IPS DF 6.9 (cell line): ENCODE results near the gene CLDND1.
"Not testable (repeated sequence)": the region's sequence is repeated elsewhere in the genome, so short reads cannot be mapped to it uniquely, and the experiment has no call there.

ENCODE experiments used
- DNase-seq: peaks from one replicate; pipeline ENCODE4 v3.0.0-alpha.2; 2013; ENCODE audit warnings: low read depth, low spot score
- H3K27ac ChIP-seq: one replicate; pipeline ENCODE4 v1.5.1; 2013; ENCODE audit warnings: low read length, control low read depth
- H3K27me3 ChIP-seq: 2 replicates; pipeline ENCODE4 v1.6.1; 2013; ENCODE audit warnings: mild to moderate bottlenecking, low read length; ENCODE audit not compliant: control insufficient read depth, insufficient read depth
- H3K36me3 ChIP-seq: 2 replicates; pipeline ENCODE4 v1.6.1; 2013; ENCODE audit warnings: low read length; ENCODE audit not compliant: control insufficient read depth, insufficient read depth
- H3K4me1 ChIP-seq: 2 replicates; pipeline ENCODE4 v1.6.1; 2013; ENCODE audit warnings: low read length; ENCODE audit not compliant: control insufficient read depth, insufficient read depth
- H3K4me3 ChIP-seq: 2 replicates; pipeline ENCODE4 v1.5.1; 2013; ENCODE audit warnings: mild to moderate bottlenecking, low read length
- H3K9me3 ChIP-seq: 2 replicates; pipeline ENCODE4 v1.6.1; 2013; ENCODE audit warnings: low read length, inconsistent platforms; ENCODE audit not compliant: control insufficient read depth, insufficient read depth
- WGBS: extraction: QIAGEN DNeasy Blood & Tissue Kit; methylation state at CpG from one replicate; pipeline ENCODE4 v1.1.7; 2013; ENCODE audit warnings: mixed read lengths, missing lambda C conversion rate; ENCODE audit not compliant: insufficient read length, insufficient coverage; 5-methylcytosine and 5-hydroxymethylcytosine counted together

Gene CLDND1

GRCh38 chr3:98559769-98560168 is 37.1 kb upstream of the CLDND1 start:
- not testable (repeated sequence) for H3K36me3 ChIP-seq, H3K4me3 ChIP-seq, H3K4me1 ChIP-seq, DNase-seq, H3K27ac ChIP-seq, H3K27me3 ChIP-seq, H3K9me3 ChIP-seq
- no CpG with 5 or more reads among the region's 2 CpGs for WGBS

GRCh38 chr3:98558100-98558827 is 35.6 kb upstream of the CLDND1 start:
- Histone ChIP-seq H3K4me3 (no peak overlapping the region), H3K27ac (no peak overlapping the region), H3K36me3 (no peaks in the 10 kb centered on the region), H3K4me1 (no peaks in the 10 kb centered on the region), H3K9me3 (no peaks in the 10 kb centered on the region), H3K27me3 (no peaks in the 10 kb centered on the region)
- DNase-seq = no peak
- no CpG with 5 or more reads among the region's 6 CpGs for WGBS

GRCh38 chr3:98557324-98558010 is 34.8 kb upstream of the CLDND1 start:
- no peaks in the 10 kb centered on the region for H3K9me3 ChIP-seq
- no peak overlapping the region for H3K4me3 ChIP-seq
- no peak for DNase-seq
- H3K27ac ChIP-seq = no peak overlapping the region
- H3K4me1 ChIP-seq = no peaks in the 10 kb centered on the region
- WGBS = 100% methylated on average over 1 of the region's 4 CpGs
- H3K36me3 ChIP-seq = no peaks in the 10 kb centered on the region
- H3K27me3 ChIP-seq = no peaks in the 10 kb centered on the region

GRCh38 chr3:98556164-98557130 is 33.7 kb upstream of the CLDND1 start:
- H3K4me1 ChIP-seq = no peaks in the 10 kb centered on the region
- DNase-seq = no peak
- H3K27me3 ChIP-seq = no peaks in the 10 kb centered on the region
- no peaks in the 10 kb centered on the region for H3K9me3 ChIP-seq
- H3K4me3 ChIP-seq = no peak overlapping the region
- no peaks in the 10 kb centered on the region for H3K36me3 ChIP-seq
- 100% methylated on average over 1 of the region's 7 CpGs for WGBS
- H3K27ac ChIP-seq = no peak overlapping the region

GRCh38 chr3:98555025-98555379 is 32.3 kb upstream of the CLDND1 start:
- H3K36me3 ChIP-seq = no peaks in the 10 kb centered on the region
- WGBS = no CpG with 5 or more reads among the region's 4 CpGs
- H3K27me3 ChIP-seq = no peaks in the 10 kb centered on the region
- no peak overlapping the region for H3K4me3 ChIP-seq
- H3K27ac ChIP-seq = no peak overlapping the region
- DNase-seq = no peak
- H3K4me1 ChIP-seq = no peaks in the 10 kb centered on the region
- no peaks in the 10 kb centered on the region for H3K9me3 ChIP-seq

GRCh38 chr3:98554580-98554979 is 31.9 kb upstream of the CLDND1 start:
- Histone ChIP-seq H3K9me3 (no peaks in the 10 kb centered on the region), H3K27me3 (no peaks in the 10 kb centered on the region), H3K36me3 (no peaks in the 10 kb centered on the region), H3K4me3 (no peak overlapping the region), H3K27ac (no peak overlapping the region), H3K4me1 (no peaks in the 10 kb centered on the region)
- no peak for DNase-seq
- WGBS = no CpG with 5 or more reads among the region's 2 CpGs

DNA sequence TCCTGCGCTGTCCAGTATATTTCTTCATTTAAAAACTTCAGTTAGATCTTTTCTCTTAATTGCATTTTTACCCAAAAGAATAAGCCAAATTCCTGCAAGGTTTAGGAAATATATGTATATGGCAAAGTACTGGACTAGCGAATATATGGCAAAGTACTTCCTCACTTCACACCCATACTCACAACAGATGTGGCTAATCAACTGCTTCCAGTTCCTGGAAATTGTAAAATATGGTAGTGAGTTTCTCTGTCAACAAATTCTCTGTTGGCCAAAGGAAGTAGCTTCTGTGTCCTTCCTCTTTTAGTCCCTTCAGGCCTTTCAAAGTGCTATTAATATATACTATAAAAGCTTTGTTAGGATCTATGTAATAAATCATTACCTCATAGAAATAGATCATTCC is 31.1 kb upstream of the CLDND1 start:
- Histone ChIP-seq H3K27ac (no peak overlapping the region), H3K4me3 (no peak overlapping the region), H3K9me3 (no peaks in the 10 kb centered on the region), H3K36me3 (no peaks in the 10 kb centered on the region), H3K27me3 (no peaks in the 10 kb centered on the region), H3K4me1 (no peaks in the 10 kb centered on the region)
- WGBS = no CpG with 5 or more reads among the region's 2 CpGs
- DNase-seq = no peak

DNA sequence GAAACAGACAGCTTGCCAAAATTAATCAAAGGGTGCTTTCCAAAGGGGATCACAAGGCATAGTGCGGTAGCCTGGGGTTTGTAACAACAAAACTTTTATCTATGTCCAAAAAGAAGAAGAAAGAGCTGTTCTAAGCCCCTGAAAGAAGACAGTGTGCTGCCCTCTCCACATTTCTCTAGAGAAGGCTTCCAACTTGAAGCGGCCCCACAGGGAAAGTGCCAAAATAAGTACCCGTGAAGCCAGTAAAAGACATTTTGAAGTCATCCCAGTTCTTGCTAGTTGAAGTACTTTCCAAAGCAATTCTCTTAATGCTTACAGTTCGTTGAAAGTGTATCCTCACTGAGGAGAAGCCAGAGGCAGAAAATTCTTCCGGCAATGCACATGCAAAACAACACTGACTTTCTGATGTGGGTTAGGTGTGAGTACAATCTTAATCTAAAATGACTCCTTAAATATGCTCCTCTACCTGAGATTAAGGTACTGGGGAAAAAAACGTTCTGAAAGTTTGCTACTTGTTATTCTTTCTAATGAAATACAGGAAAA is 30.4 kb upstream of the CLDND1 start:
- Histone ChIP-seq H3K27me3 (no peaks in the 10 kb centered on the region), H3K36me3 (no peaks in the 10 kb centered on the region), H3K9me3 (no peaks in the 10 kb centered on the region), H3K4me3 (no peak overlapping the region), H3K4me1 (no peaks in the 10 kb centered on the region), H3K27ac (no peak overlapping the region)
- no CpG with 5 or more reads among the region's 6 CpGs for WGBS
- DNase-seq = no peak

- no CpG with 5 or more reads among the region's 4 CpGs for WGBS
- no peaks in the 10 kb centered on the region for H3K27me3 ChIP-seq
- no peak for DNase-seq
- H3K9me3 ChIP-seq = no peaks in the 10 kb centered on the region
- no peaks in the 10 kb centered on the region for H3K4me1 ChIP-seq
- no peak overlapping the region for H3K4me3 ChIP-seq
- H3K27ac ChIP-seq = no peak overlapping the region
- H3K36me3 ChIP-seq = no peaks in the 10 kb centered on the region
Measured at GRCh38 chr3:98552232-98553020, 29.7 kb upstream of the CLDND1 start.

- no peaks in the 10 kb centered on the region for H3K27me3 ChIP-seq
- DNase-seq = no peak
- H3K27ac ChIP-seq = no peak overlapping the region
- no CpG with 5 or more reads among the region's 3 CpGs for WGBS
- H3K4me3 ChIP-seq = no peak overlapping the region
- no peaks in the 10 kb centered on the region for H3K9me3 ChIP-seq
- H3K36me3 ChIP-seq = no peaks in the 10 kb centered on the region
- no peaks in the 10 kb centered on the region for H3K4me1 ChIP-seq
Measured at GRCh38 chr3:98551754-98552153, 29.1 kb upstream of the CLDND1 start.
